GM18873 (cell line): ENCODE data around the gene DDX31.

ENCODE experiments used
- ATAC-seq: cut with Tn5 transposase; IDR thresholded peaks from one replicate; pipeline ENCODE4 v1.9.1; 2021; ENCODE audit warnings: mild to moderate bottlenecking, moderate library complexity, moderate number of reproducible peaks; ENCODE audit not compliant: unreplicated experiment, low FRiP score

The DDX31 gene

DNA sequence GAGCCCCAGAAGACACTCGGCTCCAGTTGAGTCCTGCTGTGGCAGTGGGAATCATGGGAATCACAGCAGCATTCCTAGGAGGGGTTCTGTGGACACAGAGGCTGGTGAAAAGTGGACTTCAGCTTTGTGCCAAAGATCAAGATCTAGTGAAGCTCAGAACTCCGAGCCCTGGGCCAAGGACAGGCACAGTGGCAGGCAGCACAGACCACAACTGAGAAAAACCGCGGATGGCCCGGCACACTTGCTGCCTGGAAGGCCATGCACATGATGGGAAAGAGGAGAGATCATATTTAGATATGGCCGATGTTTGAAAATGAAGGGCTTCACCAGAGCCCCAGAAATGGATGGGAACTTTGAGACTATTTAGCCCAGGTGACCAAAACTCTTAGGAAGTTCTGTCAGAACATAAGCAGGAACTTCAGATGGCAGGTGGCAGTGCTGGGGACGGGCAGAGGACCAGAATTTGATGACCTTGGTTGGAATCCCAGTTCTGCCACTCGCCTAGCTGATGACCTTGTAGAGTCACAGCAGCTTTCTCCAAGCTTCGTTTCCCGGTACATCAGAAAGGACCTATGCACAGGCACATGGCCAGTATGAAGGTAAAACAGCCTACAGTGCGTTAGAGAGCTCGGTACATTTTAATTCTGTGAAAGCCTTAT, 69.3 kb downstream of the DDX31 start:
- no peak for ATAC-seq

DNA sequence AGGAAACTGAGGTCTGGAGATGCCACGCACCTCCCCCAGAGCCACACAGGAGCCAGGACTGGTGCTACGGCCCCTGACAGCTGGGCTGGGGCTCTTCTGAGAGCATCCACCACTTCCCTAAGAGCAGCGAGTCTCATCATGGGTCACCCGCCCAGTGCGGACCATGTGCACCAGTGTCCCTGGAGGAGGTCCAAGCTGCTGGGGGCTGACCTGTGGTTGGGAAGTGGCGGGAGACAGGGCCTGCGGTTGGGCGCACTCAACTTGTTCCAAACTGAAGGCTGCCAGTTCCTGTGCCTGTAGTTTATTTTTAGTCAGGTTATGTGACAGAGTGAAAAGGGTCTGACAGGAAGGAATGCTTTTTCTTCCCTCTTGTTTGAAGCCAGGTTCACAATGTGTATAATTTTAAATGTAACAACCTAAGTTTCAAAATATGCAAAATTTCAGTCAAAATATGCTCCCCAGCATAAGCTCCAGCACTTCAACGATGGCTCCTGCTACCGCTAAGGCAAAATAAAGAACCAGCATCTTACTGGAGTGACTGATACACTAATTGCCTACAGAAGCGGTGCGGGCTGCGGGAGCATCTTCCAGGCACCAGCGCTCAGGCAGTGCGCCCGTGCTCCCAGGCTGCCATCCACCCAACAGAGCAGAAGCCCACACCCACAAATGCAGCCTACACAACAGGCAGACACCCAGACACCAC, 72.6 kb downstream of the DDX31 start:
- ATAC-seq, result no peak

DNA sequence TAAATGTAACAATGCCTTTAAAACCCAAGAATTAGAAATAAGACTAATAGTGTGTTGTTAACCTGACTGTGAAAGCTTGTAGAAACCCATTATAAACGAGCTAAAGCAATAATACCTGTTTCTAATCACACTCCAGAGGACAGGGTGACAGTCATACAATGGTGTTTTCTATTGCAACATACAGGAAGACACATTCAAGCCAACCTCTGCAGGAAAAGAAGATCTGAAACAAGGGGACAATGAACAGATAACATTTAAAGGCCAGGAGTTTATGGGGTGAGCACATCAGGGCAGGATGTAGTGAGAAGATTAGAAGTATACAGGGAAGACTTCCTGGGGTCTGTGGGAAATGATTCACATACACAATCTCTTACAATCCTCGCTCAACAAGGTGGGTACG, 73.6 kb downstream of the DDX31 start:
- ATAC-seq, result no peak

DNA sequence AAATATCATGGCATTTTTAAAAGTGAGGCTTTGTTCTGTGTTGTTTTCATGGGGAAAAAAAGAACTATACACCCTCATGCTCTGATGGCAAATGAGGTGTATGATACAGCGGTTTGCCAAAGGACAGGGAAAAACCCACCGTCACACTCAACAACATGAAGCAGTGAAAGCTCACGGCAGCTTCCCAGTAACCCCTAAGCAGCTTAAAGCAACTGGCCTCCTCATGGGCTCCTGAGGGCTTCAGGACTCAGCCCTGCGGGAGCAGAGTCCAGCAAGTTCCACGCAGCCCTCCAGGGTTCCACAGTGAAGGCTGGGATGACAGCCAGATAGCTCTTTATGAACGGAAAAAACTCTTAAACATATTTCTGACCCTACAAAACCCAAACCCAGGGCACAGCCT, 74.5 kb downstream of the DDX31 start:
- no peak for ATAC-seq

DNA sequence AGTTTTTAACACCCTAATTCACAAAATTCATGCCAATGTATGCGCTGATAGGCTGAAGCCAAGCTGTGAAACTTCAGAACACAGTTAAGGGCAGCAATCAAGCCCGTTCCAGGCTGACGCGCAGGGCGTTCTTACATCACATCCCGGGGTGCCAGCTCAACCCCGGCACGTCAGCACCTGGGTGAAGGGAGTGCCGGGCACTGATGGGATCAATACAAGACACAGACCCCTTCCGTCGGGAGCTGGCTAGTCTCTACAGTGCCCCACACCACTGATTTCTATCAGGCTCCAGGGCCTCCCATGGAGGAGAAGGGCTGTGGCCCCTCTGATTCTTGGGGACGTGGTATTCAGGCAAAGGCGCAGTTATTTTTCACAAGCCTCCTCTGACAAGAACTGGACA, 75.4 kb downstream of the DDX31 start:
- no peak for ATAC-seq

DNA sequence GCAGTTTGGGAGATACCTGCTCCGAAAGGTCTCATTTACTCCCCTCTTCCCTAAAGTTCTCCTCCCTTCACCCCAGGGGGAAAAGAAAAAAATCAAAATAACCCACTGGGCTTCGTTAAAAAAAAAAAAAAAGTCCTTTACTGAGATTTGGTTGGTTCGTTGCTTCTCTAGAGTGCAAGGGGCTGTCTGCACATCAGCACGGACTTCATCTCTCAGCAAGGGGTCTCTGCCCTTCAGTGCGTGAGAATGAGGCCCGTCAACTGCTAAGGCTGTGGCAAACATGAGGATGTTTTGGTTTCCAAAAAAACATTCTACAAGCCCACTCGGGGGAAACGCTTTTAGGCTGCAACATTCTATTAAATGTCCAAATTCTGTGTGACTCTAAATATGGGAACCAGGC, 77.3 kb downstream of the DDX31 start:
- no peak for ATAC-seq

DNA sequence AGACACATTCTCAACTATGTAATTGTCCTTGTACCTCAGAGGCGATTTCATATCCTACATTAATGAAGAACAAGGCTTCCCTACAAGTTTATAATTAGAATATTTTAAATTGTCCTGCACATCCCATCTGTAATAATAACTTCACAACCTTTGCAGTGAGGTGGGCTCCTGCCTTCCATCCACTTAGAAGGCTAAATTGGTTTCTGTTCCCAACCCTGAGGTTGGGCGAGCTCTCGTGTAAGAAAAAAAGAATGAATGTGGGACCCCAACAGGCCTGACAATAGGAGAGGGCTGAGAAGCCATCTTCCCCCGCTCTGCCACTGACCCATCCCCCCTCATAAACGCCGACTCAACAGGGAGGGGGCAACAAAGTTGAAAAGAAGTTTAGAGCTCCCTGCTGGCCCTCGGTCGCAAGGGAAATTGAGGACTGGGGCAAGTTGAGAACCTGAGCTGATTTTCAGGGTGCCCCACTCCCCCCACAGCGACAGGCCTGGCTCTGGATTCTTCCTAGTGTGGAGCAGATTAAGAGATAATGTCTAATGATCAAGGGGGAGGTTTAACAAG, 78.0 kb downstream of the DDX31 start:
- ATAC-seq, result no peak

DNA sequence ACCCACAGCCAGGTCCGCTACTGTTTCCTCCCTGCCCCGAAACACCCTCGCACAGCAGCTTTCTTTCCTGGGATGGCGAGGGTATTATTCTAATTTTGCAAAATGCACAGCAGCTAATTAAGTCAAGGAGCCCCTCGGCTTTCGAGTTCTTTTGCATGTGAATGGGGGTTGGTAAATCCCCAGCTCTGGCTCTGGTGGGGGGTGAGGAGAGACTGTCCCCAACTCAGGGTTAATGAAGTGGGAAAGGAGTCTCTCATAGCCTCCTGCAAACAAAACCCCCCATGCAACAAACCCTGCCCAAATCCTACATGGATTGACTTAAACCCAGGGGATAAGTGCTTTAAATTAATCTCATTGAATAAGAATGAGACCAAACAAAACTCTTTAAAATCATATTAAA, 78.5 kb downstream of the DDX31 start:
- ATAC-seq, result no peak

DNA sequence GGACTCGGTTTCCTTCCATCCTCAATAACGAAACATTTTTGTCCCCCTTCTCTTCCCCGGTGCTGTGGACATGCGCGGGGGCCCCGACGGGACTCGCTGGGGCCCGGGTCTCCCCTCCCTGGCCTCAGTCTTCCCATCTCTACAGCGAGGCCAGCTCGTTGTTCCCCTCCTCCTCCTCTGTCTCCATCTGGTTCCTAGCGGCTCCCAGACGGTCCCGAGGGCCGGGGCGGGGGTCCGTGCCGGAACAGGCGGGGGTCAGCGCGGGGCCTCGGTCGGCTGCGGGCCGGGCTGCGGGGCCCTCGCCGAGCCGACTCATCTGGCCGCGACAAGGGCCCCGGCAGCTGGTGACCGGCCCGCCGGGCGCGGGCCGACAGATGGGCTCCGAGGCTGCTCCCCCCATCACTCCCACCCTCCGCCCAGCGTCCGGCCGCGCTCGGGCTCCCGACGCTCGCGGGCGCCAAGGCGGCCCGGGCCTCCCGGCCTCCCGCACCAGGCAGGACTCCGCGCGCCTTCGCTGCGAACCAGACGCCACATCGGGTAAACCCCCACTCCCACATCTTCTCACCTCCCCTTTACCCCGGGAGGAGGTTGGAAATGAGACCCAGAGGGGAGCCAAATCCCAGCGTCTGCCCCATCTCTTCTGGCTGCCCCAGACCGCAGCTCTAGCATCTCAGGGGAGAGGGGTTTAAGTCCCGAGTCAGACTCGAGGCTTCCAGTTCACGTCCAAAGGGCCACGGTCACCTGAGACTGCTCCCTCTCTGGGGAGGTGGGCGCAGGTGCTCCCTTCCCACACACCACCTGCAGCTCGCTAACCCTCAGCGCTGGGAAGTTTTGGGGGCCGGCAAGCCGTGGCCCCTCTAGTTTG, 79.2 kb downstream of the DDX31 start:
- no peak for ATAC-seq

DNA sequence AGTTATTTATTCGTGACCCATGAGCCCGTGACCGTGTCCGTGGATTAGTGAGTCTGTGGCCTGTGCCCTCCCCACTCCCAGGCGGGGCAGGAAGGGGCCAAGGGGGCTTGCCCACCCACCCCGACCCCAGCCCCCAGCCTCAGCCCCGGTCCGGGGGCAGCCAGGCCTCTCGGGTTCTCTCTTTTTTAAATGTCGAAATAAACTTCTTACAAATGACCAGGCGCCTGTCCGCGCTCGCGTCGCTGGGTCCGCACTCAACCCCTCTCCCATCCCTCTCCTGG, 79.8 kb downstream of the DDX31 start:
- ATAC-seq, result no peak

DNA sequence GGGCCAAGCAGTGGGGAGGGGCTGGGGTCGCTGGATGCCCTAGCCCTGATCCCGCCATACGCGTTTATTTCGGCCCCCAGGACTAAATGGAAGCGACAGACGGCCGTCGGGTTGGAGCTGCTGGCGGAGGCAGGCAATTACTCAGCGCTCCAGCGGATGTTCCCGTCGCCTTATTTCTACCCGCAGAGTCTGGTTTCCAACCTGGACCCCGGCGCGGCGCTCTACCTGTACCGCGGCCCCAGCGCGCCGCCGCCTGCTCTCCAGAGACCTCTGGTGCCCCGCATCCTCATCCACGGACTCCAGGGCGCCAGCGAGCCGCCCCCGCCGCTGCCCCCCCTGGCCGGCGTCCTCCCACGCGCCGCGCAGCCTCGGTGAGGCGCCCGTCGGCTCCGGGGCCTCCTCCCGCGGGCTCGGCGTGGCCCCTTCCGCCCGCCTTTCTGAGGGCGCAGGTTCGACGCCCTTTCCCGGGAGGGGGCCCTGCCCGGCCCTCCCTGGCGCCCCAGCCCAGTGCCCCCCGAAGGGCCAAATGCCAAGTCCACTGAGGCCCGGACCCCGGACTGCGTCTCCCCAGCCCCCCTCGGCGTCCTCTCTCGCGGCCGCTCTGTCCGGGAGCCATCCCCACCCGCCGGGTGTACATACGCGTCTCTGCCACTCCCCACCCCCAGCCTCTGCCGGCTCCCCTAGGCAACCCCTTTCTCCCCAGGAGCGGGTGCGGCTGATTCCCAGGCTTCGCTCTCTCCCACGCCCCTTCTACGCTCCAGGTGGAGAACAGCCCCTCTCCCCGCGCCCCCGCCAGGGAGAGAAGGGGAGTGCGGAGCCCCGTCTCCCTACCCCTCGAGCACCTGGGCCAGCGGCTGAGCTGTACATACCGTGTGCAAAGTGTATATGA, 80.4 kb downstream of the DDX31 start:
- ATAC-seq, result no peak

DNA sequence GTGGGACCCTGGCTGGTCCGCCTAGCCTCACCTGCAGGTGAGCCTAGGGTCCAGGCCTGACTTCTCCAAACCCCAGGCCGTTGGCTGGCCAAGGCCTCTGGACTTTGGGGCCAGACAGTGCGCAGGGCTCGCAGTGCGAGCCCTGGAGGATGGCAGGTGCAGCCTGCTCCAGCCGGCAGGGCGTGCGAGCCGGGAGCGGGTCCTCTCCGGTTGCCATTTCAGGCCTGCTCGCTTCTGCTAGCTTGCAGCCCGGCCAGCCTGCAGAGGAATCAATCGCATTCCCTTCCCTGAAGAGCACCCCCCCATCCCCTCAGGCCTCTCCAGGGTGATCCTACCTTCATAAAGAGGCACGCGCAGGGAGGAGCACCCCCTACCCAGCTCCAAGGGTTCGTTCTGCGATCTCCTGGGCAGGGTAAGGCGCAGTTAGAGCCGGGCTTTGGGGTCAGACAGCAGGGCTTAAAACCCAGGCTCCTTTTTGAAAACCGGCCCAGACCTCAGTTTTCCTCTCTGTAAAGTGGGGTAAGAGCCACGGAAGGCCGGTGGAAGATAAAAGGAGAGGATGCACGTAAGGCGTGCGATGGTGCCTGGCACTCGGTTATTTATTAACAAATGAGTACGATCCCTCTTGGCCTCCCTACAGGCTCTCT, 81.2 kb downstream of the DDX31 start:
- no peak for ATAC-seq

DNA sequence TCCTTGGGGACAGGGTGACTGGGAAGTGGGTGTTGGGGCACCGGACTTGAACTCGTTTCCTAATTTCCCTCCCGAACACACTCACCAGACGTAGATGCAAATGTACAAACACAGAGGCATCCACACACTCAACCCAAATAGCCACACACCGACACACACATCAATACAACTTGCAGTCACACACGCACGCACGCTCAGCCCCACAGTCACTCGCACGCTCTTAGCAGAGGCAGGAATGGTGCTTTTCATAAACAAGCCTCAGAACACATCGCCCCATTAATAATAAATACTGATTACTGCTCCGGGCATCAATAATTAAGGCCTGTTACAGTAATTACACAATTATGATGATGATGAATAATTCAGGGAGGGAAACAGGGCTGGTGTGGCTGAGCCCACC, 81.7 kb downstream of the DDX31 start:
- ATAC-seq, result no peak

DNA sequence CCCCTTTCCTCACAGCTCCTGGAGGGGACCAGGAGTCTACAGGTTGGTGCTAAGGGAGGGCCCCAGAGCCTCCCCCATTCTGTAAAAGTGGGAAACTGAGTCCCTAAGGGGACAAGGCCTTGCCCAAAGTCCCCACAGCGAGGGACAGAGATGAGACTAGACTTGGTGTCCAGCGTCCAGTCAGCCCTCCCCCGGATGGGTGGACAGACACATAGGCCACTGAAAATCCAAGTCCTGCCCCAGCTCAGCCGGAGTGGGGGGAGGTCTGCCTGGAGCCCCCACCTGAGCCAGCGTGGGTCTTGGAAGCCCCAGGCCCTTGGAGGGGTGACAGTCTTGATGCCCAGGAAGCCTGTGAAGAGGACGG, 82.2 kb downstream of the DDX31 start:
- ATAC-seq, result no peak

DNA sequence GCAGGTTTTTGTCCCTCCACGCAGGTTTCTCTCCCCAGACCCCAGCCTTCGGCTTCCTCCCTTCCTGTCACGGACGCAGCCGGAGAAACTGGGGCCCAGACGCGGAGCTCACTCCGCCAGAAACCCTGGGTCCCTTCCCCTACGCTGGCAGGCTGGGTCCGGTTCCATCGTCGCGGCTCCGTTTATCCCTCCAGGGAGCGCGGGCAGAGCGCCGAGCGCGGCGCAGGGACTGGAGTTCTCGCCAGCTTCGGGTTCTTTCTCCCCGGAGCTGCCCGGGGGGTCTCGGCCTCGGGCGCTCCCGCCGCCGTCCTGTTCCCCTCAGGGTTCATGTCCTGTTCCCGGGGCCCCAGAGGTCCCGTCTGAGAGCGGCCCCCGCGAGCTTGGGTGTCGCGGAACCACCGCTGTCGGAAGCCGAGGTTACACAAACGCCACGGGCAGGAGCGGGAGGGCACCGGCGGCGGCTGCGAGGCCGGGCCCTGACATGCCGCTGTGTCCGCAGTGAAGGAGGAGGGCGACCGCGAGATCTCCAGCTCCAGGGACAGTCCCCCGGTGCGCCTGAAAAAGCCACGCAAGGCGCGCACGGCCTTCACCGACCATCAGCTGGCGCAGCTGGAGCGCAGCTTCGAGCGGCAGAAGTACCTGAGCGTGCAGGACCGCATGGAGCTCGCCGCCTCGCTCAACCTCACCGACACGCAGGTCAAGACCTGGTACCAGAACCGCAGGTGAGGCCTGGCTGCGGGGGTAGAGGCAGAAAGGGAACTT, 82.8 kb downstream of the DDX31 start:
- ATAC-seq, result no peak

DNA sequence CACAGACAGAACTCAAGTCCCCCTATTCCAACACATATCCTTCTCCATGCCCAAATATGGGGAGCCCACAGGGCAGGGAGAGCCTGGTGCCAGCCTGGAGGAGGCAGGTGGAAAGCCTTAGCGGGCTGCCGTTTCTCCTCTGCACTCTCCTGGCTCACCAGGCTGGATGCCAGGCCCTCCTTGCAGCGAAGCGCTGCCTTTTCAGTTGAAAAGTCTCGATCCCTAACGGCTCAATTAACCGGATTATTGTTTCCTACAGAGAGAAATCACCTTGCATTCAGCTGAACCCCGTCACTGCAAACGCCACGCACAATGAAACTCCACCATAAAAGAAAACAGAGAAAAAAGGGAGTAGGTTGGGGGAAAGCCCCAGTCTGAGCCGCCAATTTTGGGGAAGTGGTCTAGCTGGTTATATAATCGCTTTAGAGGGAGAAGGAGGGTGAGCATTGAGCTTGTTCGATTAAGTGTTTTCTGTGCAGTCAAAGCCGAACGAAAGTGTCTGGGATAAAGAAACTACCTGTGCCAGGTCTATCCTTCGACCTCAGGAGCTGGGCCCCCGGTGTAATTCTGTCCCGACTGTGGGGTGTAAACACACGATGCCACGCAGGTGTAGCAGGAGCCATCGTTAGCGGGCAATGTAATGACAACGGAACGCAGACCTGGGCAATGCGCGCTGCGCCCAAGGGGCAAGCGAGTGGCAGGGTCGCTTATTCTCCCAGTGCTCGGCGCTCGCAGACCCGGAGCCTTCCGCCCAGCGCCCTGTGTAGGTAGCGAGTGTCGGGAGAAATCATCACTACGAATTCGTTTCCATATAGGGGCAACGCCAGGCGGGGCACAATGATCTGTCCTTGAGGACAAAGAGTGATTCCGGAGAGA, 83.6 kb downstream of the DDX31 start:
- ATAC-seq, result no peak

DNA sequence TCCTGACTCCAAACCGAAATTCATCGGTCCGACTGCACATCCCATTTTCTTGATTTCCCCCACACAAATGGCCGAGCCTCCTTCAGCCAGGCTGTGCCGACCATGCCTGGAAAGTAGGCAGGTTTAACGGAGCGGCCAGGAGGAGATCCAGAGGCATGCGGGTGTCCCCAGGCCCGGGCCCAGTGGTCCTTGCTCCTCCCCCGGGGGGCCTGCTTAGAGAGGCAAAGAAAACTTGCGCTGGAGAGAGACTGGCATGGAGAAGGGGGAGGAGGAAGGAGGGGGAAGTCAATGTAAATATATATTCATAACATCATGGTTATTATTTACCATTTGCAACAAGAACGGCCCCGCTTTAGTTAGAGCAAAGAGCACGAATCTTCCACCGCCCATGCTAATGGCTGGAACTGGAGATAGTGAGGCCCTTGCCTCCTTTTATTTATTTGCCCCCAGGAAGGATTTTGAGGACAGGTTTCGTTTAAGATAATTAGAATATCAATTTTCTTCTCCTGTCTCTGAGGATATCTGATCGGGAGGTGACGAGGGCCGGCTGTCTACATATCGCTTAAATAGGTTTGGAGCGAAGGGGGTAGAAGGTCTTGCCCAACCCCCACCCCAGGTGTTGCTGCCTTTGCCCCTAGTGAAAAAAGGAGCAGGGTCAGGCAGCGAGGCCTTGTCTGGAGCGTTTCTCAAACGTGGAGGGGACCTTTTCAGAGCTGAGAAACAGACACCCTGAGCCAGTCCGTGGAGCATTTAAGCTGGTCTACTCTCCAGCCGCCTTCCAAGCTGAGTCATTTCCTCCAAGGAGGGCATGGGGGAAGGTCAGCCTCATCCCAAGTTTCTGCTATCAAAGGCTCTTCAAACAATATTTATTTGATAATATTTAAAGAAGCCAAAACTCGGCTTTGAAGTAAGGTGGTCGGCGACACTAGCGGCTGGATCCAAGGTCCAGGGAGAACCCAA, 84.9 kb downstream of the DDX31 start:
- no peak for ATAC-seq
